HG03064 (cell line): ENCODE data around the gene ADAM12.
"Not testable (repeated sequence)": the region's sequence is repeated elsewhere in the genome, so short reads cannot be mapped to it uniquely, and the experiment has no call there.

Experiments
- ATAC-seq: cut with Tn5 transposase; IDR thresholded peaks from one replicate; pipeline ENCODE4 v1.9.1; 2021; ENCODE audit warnings: low read depth; ENCODE audit not compliant: unreplicated experiment

The ADAM12 gene

GRCh38 chr10:126407831-126408230 lies 19.6 kb upstream of the ADAM12 start:
- ATAC-seq = no peak

GRCh38 chr10:126405239-126405775 lies 17.0 kb upstream of the ADAM12 start:
- no peak for ATAC-seq

- no peak for ATAC-seq
These were observed 14.7 kb upstream of the ADAM12 start for GRCh38 chr10:126402721-126403695.

- no peak for ATAC-seq
These were observed 12.4 kb upstream of the ADAM12 start for GRCh38 chr10:126400641-126401040.

- ATAC-seq = no peak
These were observed 10.6 kb upstream of the ADAM12 start for GRCh38 chr10:126398924-126399323.

- ATAC-seq = no peak
These were observed 10.1 kb upstream of the ADAM12 start for GRCh38 chr10:126398383-126398743.

GRCh38 chr10:126397640-126398382 lies 9.5 kb upstream of the ADAM12 start:
- no peak for ATAC-seq

- ATAC-seq = no peak
These were observed 8.9 kb upstream of the ADAM12 start for GRCh38 chr10:126397156-126397555.

- ATAC-seq = no peak
These were observed 6.7 kb upstream of the ADAM12 start for GRCh38 chr10:126394948-126395347.

- ATAC-seq = no peak
These were observed 4.8 kb upstream of the ADAM12 start for GRCh38 chr10:126393076-126393475.

- ATAC-seq = no peak
These were observed 4.2 kb upstream of the ADAM12 start for GRCh38 chr10:126392469-126392868.

GRCh38 chr10:126392068-126392467 lies 3.8 kb upstream of the ADAM12 start:
- no peak for ATAC-seq

- no peak for ATAC-seq
These were observed 3.1 kb upstream of the ADAM12 start for GRCh38 chr10:126391192-126391885.

GRCh38 chr10:126390324-126390723 lies 2.0 kb upstream of the ADAM12 start:
- no peak for ATAC-seq

- ATAC-seq = no peak
These were observed 996 bp downstream of the ADAM12 start for GRCh38 chr10:126387041-126387921.

GRCh38 chr10:126384269-126384873 lies 3.9 kb downstream of the ADAM12 start:
- ATAC-seq = no peak

GRCh38 chr10:126380352-126381076 lies 7.8 kb downstream of the ADAM12 start:
- no peak for ATAC-seq

GRCh38 chr10:126379166-126379565 lies 9.1 kb downstream of the ADAM12 start:
- ATAC-seq = not testable (repeated sequence)

- ATAC-seq = no peak
These were observed 11.3 kb downstream of the ADAM12 start for GRCh38 chr10:126376956-126377355.
